GM18867 (cell line): ENCODE results near the gene MYH14.

Experiments
- ATAC-seq: cut with Tn5 transposase; IDR thresholded peaks from one replicate; pipeline ENCODE4 v1.9.1; 2021; ENCODE audit warnings: mild to moderate bottlenecking, moderate library complexity; ENCODE audit not compliant: unreplicated experiment

MYH14 gene

GRCh38 chr19:50287331-50287730 lies 83.9 kb downstream of the MYH14 start:
- ATAC-seq, result no peak

GRCh38 chr19:50288954-50289353 lies 85.5 kb downstream of the MYH14 start:
- no peak for ATAC-seq

GRCh38 chr19:50290011-50290410 lies 86.6 kb downstream of the MYH14 start:
- no peak for ATAC-seq

- ATAC-seq, result no peak
Measured at GRCh38 chr19:50290775-50291174, 87.4 kb downstream of the MYH14 start.

- ATAC-seq, result no peak
Measured at GRCh38 chr19:50292216-50292827, 88.9 kb downstream of the MYH14 start.

- no peak for ATAC-seq
Measured at GRCh38 chr19:50293263-50294004, 90.0 kb downstream of the MYH14 start.

GRCh38 chr19:50300051-50300450 lies 96.6 kb downstream of the MYH14 start:
- ATAC-seq, result no peak

- ATAC-seq, result no peak
Measured at GRCh38 chr19:50300814-50301606, 97.6 kb downstream of the MYH14 start.

- ATAC-seq, result no peak
Measured at GRCh38 chr19:50301607-50301971, 98.2 kb downstream of the MYH14 start.

- no peak for ATAC-seq
Measured at GRCh38 chr19:50303558-50303957, 100.1 kb downstream of the MYH14 start.

GRCh38 chr19:50308991-50309390 lies 105.6 kb downstream of the MYH14 start:
- no peak for ATAC-seq

GRCh38 chr19:50309396-50310125 lies 106.1 kb downstream of the MYH14 start:
- ATAC-seq, result no peak

GRCh38 chr19:50310759-50311465 lies 107.5 kb downstream of the MYH14 start:
- no peak for ATAC-seq

- ATAC-seq, result no peak
Measured at GRCh38 chr19:50311723-50312635, 108.6 kb downstream of the MYH14 start.

- ATAC-seq, result no peak
Measured at GRCh38 chr19:50312967-50313811, 109.8 kb downstream of the MYH14 start.

GRCh38 chr19:50313812-50314536 lies 110.6 kb downstream of the MYH14 start:
- ATAC-seq, result no peak

GRCh38 chr19:50314724-50315708 lies 111.6 kb downstream of the MYH14 start:
- no peak for ATAC-seq
